ENCODE results near the gene DLST. TPM values are rescaled to one million over a fixed set of nuclear protein-coding genes. Genes with fewer than 3 reads are reported as not detected.
A peak's percentile ranks its signal among the peaks of the same experiment; 100 is the strongest.

Gene DLST
- 10 to 100 TPM; 70.4 to 85.0 TPM for total RNA-seq
- long read RNA-seq, donor 1, partial matches to known transcripts: 1 of 3 reads
- long read RNA-seq, donor 1, other reads (novel, unspliced or antisense): 1 of 3 reads
- long read RNA-seq, donor 2, partial matches to known transcripts: 1 of 3 reads
- long read RNA-seq, donor 2, other reads (novel, unspliced or antisense): 1 of 3 reads

GRCh38 chr14:74881431-74882102 lies at the start of gene DLST:
TSS of gene DLST (plus strand) at chr14:74881916. CDS start at chr14:74881954, 38 bp downstream.
- intact Hi-C loops (cut with DNase I): no loop called here
- DNase-seq (ENCODE audit: low spot score): peak; percentile 96

- no peak for DNase-seq (ENCODE audit: low spot score)
- intact Hi-C loops (cut with DNase I): no loop called here
Measured at GRCh38 chr14:74832849-74833248, 48.9 kb upstream of the DLST start.

- DNase-seq (ENCODE audit: low spot score): no peak
- intact Hi-C loops (cut with DNase I): no loop called here
Measured at GRCh38 chr14:74834692-74835392, 46.9 kb upstream of the DLST start.

- intact Hi-C loops (cut with DNase I): no loop called here
- DNase-seq (ENCODE audit: low spot score): no peak
Measured at GRCh38 chr14:74835645-74836250, 46.0 kb upstream of the DLST start.

GRCh38 chr14:74836251-74836960 lies 45.3 kb upstream of the DLST start:
- intact Hi-C loops (cut with DNase I): no loop called here
- no peak for DNase-seq (ENCODE audit: low spot score)

GRCh38 chr14:74838166-74838565 lies 43.5 kb upstream of the DLST start:
- no peak for DNase-seq (ENCODE audit: low spot score)
- intact Hi-C loops (cut with DNase I): no loop called here

- intact Hi-C loops (cut with DNase I): no loop called here
- DNase-seq (ENCODE audit: low spot score): no peak
Measured at GRCh38 chr14:74840603-74841030, 41.1 kb upstream of the DLST start.

GRCh38 chr14:74841230-74842207 lies 40.2 kb upstream of the DLST start:
- no peak for DNase-seq (ENCODE audit: low spot score)
- intact Hi-C loops (cut with DNase I): no loop called here

GRCh38 chr14:74843653-74844052 lies 38.1 kb upstream of the DLST start:
- intact Hi-C loops (cut with DNase I): no loop called here
- no peak for DNase-seq (ENCODE audit: low spot score)

- no peak for DNase-seq (ENCODE audit: low spot score)
- intact Hi-C loops (cut with DNase I): no loop called here
Measured at GRCh38 chr14:74846168-74846567, 35.5 kb upstream of the DLST start.

GRCh38 chr14:74846968-74847665 lies 34.6 kb upstream of the DLST start:
- DNase-seq (ENCODE audit: low spot score): no peak
- intact Hi-C loops (cut with DNase I): no loop called here

GRCh38 chr14:74848768-74849167 lies 32.9 kb upstream of the DLST start:
- no peak for DNase-seq (ENCODE audit: low spot score)
- intact Hi-C loops (cut with DNase I): no loop called here

GRCh38 chr14:74852922-74853530 lies 28.7 kb upstream of the DLST start:
- DNase-seq (ENCODE audit: low spot score): no peak
- intact Hi-C loops (cut with DNase I): no loop called here

- intact Hi-C loops (cut with DNase I): no loop called here
- DNase-seq (ENCODE audit: low spot score): no peak
Measured at GRCh38 chr14:74853581-74853980, 28.1 kb upstream of the DLST start.

- intact Hi-C loops (cut with DNase I): loop anchor here in 1 of 2 donors (5.0 kb wide), 1 partner anchor 52 kb away; no protein-coding TSS in a partner anchor
- DNase-seq (ENCODE audit: low spot score): no peak
Measured at GRCh38 chr14:74855021-74855420, 26.7 kb upstream of the DLST start.

GRCh38 chr14:74855945-74856344 lies 25.8 kb upstream of the DLST start:
- DNase-seq (ENCODE audit: low spot score): no peak
- intact Hi-C loops (cut with DNase I): loop anchor here in 1 of 2 donors (5.0 kb wide), 1 partner anchor 51 kb away; no protein-coding TSS in a partner anchor

GRCh38 chr14:74856366-74856765 lies 25.4 kb upstream of the DLST start:
- DNase-seq (ENCODE audit: low spot score): no peak
- intact Hi-C loops (cut with DNase I): loop anchor here in 1 of 2 donors (5.0 kb wide), 1 partner anchor 51 kb away; no protein-coding TSS in a partner anchor
